Activated CD8-positive, alpha-beta T cell treated with anti-CD3 and anti-CD28 coated beads for 36 hours (primary cell): ENCODE results near the gene GALNT17. TPM values are rescaled to one million over a fixed set of nuclear protein-coding genes. Genes with fewer than 3 reads are reported as not detected.

Experiments used
- ATAC-seq: fragments of 200-7000 bp; cut with Tn5 transposase; one replicate; pipeline ENCODE4 v1.10.0; 2021; ENCODE audit warnings: mild to moderate bottlenecking, moderate library complexity
- CTCF ChIA-PET: fragments of 350-600 bp; sonication (Branson Sonifier 250); formaldehyde crosslinking; loops from one replicate; lab custom pipeline; 2021; ENCODE audit warnings: antibody characterized with exemption; lab: Charles Lee
- POLR2A ChIA-PET: fragments of 350-600 bp; sonication (Branson Sonifier 250); formaldehyde crosslinking; loops from one replicate; lab custom pipeline; 2021; ENCODE audit warnings: antibody characterized with exemption; lab: Charles Lee
- DNase-seq: peaks from one replicate; pipeline ENCODE4 v3.0.0-alpha.2; 2020
- H3K27ac Mint-ChIP-seq: one replicate; pipeline ENCODE4 v1.8.0; 2021; ENCODE audit warnings: mild to moderate bottlenecking, mixed read lengths
- H3K27me3 Mint-ChIP-seq: one replicate; pipeline ENCODE4 v1.8.0; 2021; ENCODE audit warnings: mixed read lengths
- H3K36me3 Mint-ChIP-seq: one replicate; pipeline ENCODE4 v1.8.0; 2021; ENCODE audit warnings: low read depth, mixed read lengths
- H3K4me1 Mint-ChIP-seq: one replicate; pipeline ENCODE4 v1.8.0; 2021; ENCODE audit warnings: low read depth, mixed read lengths
- H3K4me3 Mint-ChIP-seq: one replicate; pipeline ENCODE4 v1.8.0; 2021; ENCODE audit warnings: mild to moderate bottlenecking, moderate library complexity, mixed read lengths
- H3K9me3 Mint-ChIP-seq: one replicate; pipeline ENCODE4 v1.8.0; 2021; ENCODE audit warnings: mixed read lengths
- CTCF ChIP-seq: fragments of 200-600 bp; IDR thresholded peaks from one replicate; pipeline ENCODE4 v1.8.0; 2022; ENCODE audit warnings: antibody characterized with exemption, mild to moderate bottlenecking
- intact Hi-C: fragments of 100-400 bp; cut with micrococcal nuclease; formaldehyde crosslinking; loops from one replicate; pipeline ENCODE4 v1.10.0; 2022
- total RNA-seq, 2 experiments: library from RNA; stranded (reverse); gene quantifications; one replicate each; pipeline ENCODE4 v1.2.3, GENCODE V29; 2021

The GALNT17 gene
- total RNA-seq, 2 experiments from 2014 or later = not detected

- no peaks in the 10 kb centered on the region for H3K36me3 Mint-ChIP-seq
- ChIA-PET CTCF (no interaction called here), POLR2A (no interaction called here)
- no peak overlapping the region for H3K4me3 Mint-ChIP-seq
- TF ChIP-seq CTCF = no peak
- no peak overlapping the region for H3K27ac Mint-ChIP-seq
- intact Hi-C loops = no loop called here
- peaks cover 5% of the 10 kb centered on the region for H3K9me3 Mint-ChIP-seq
- no peaks in the 10 kb centered on the region for H3K27me3 Mint-ChIP-seq
- ATAC-seq (no peak), DNase-seq (no peak)
- no peaks in the 10 kb centered on the region for H3K4me1 Mint-ChIP-seq
These were observed 431.3 kb downstream of the GALNT17 start for GRCh38 chr7:71563276-71563675.

- Mint-ChIP-seq H3K9me3 (peaks cover 6% of the 10 kb centered on the region), H3K4me1 (no peaks in the 10 kb centered on the region), H3K36me3 (no peaks in the 10 kb centered on the region), H3K27ac (no peak overlapping the region), H3K27me3 (no peaks in the 10 kb centered on the region), H3K4me3 (no peak overlapping the region)
- intact Hi-C loops = no loop called here
- ATAC-seq (no peak), DNase-seq (no peak)
- TF ChIP-seq CTCF = no peak
- CTCF ChIA-PET = no interaction called here
- POLR2A ChIA-PET = no interaction called here
These were observed 434.4 kb downstream of the GALNT17 start for GRCh38 chr7:71566376-71566775.

- no peak for ATAC-seq
These were observed 435.0 kb downstream of the GALNT17 start for GRCh38 chr7:71566991-71567390.

GRCh38 chr7:71574153-71574860 lies 442.4 kb downstream of the GALNT17 start:
- peaks cover 7% of the 10 kb centered on the region for H3K9me3 Mint-ChIP-seq
- no peaks in the 10 kb centered on the region for H3K36me3 Mint-ChIP-seq
- CTCF ChIA-PET = no interaction called here
- H3K4me3 Mint-ChIP-seq = no peak overlapping the region
- H3K27ac Mint-ChIP-seq = no peak overlapping the region
- ATAC-seq = no peak
- no peak for TF ChIP-seq CTCF
- intact Hi-C loops = no loop called here
- no peaks in the 10 kb centered on the region for H3K4me1 Mint-ChIP-seq
- no peaks in the 10 kb centered on the region for H3K27me3 Mint-ChIP-seq
- POLR2A ChIA-PET = no interaction called here
- DNase-seq = no peak

More at GRCh38 chr7:71566991-71567390, 435.0 kb downstream of the GALNT17 start:
- Mint-ChIP-seq H3K9me3 (peaks cover 4% of the 10 kb centered on the region), H3K4me3 (no peak overlapping the region), H3K4me1 (no peaks in the 10 kb centered on the region), H3K27ac (no peak overlapping the region), H3K36me3 (no peaks in the 10 kb centered on the region), H3K27me3 (no peaks in the 10 kb centered on the region)
- intact Hi-C loops = no loop called here
- ChIA-PET POLR2A (no interaction called here), CTCF (no interaction called here)
- no peak for DNase-seq
- no peak for TF ChIP-seq CTCF

- ChIA-PET POLR2A (no interaction called here), CTCF (no interaction called here)
- H3K9me3 Mint-ChIP-seq = peaks cover 4% of the 10 kb centered on the region
- DNase-seq = no peak
- no peak for ATAC-seq
- no peaks in the 10 kb centered on the region for H3K27me3 Mint-ChIP-seq
- intact Hi-C loops = no loop called here
- no peaks in the 10 kb centered on the region for H3K36me3 Mint-ChIP-seq
- no peak overlapping the region for H3K27ac Mint-ChIP-seq
- no peak overlapping the region for H3K4me3 Mint-ChIP-seq
- TF ChIP-seq CTCF = no peak
- no peaks in the 10 kb centered on the region for H3K4me1 Mint-ChIP-seq
These were observed 448.1 kb downstream of the GALNT17 start for GRCh38 chr7:71580027-71580426.
